Thymus (tissue), 11 donors: ENCODE data around the gene PDS5A. TPM values are rescaled to one million over a fixed set of nuclear protein-coding genes. Genes with fewer than 3 reads are reported as not detected.

Experiments
- DNase-seq, 9 donors: peaks; one replicate each; pipeline ENCODE4 v3.0.0-alpha.2; 2013; ENCODE audit warnings: low spot score in 9 of 9, low read depth in 6 of 9, missing footprints in 1 of 9
- H3K27ac ChIP-seq, 2 donors: one replicate each; pipeline ENCODE4 v1.5.1; 2013; ENCODE audit warnings: control low read depth in 1 of 2, low read depth in 1 of 2, low read length in 1 of 2, mild to moderate bottlenecking in 1 of 2, moderate library complexity in 1 of 2
- H3K27me3 ChIP-seq, 2 donors: one replicate each; pipeline ENCODE4 v1.5.1; 2013; ENCODE audit warnings: low read length in 1 of 2; ENCODE audit not compliant: control insufficient read depth in 2 of 2, insufficient read depth in 1 of 2
- H3K36me3 ChIP-seq, 2 donors: one replicate each; pipeline ENCODE4 v1.5.1; 2013; ENCODE audit warnings: low read length in 1 of 2, mild to moderate bottlenecking in 1 of 2, moderate library complexity in 1 of 2; ENCODE audit not compliant: control insufficient read depth in 2 of 2, insufficient read depth in 2 of 2
- H3K4me1 ChIP-seq, 2 donors: one replicate each; pipeline ENCODE4 v1.5.1; 2013; ENCODE audit warnings: low read length in 2 of 2; ENCODE audit not compliant: control insufficient read depth in 2 of 2, insufficient read depth in 2 of 2
- H3K4me3 ChIP-seq, 2 donors: one replicate each; pipeline ENCODE4 v1.5.1; 2013; ENCODE audit warnings: low read length in 2 of 2, control low read depth in 1 of 2, mild to moderate bottlenecking in 1 of 2
- H3K9me3 ChIP-seq, 2 donors: one replicate each; pipeline ENCODE4 v1.5.1; 2013; ENCODE audit warnings: low read length in 1 of 2, mild to moderate bottlenecking in 1 of 2; ENCODE audit not compliant: control insufficient read depth in 2 of 2, insufficient read depth in 1 of 2
- WGBS: extraction: QIAGEN DNeasy Blood & Tissue Kit; methylation state at CpG from one replicate; pipeline ENCODE4 v1.1.7; 2013; 5-methylcytosine and 5-hydroxymethylcytosine counted together
- polyA plus RNA-seq: library from polyadenylated mRNA; stranded (reverse); fragments of 200-250 nt; gene quantifications from one replicate; pipeline ENCODE4 v1.2.3, GENCODE V29; 2013
- total RNA-seq: library from RNA; stranded (reverse); fragments of 120-200 nt; gene quantifications from one replicate; pipeline ENCODE4 v1.2.4, GENCODE V29; 2013
- donor health status: healthy.

PDS5A gene
- total and polyA plus RNA-seq, 2 donors: 40.0 to 60.7 TPM

- Histone ChIP-seq H3K27ac (no peak overlapping the region), H3K9me3 (no peaks in the 10 kb centered on the region)
These were observed 36.0 kb downstream of the PDS5A start for GRCh38 chr4:39941682-39942217.

DNA sequence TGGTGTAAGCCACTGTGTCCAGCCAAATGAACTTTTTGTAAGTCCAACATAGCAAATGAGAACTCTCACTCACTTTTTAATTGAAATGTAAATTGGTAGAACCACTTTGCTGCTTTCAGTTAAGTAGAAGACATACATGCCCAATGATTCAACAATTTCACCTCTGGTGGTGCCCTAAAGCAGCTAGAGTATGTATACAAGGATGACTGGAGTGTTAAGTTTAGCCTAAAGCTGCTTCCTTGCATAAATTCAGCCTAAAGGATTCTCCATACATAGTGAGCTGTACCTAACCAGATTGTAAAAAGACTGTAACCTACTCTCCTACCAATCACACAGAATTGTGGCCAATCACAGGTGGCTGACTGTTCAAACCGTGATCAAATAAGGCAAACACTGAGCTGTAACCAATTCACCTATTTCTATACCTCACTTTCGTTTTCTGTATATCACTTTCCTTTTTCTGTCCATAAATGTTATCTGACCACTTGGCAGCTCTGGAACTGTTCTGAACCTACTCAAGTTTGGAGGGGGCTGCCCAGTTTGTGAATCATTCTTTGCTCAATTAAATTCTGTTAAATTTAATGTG lies 39.9 kb downstream of the PDS5A start:
- no peak overlapping the region for H3K4me3 ChIP-seq
- H3K9me3 ChIP-seq: no peaks in the 10 kb centered on the region
- H3K27ac ChIP-seq: no peak overlapping the region
- DNase-seq: no peak
- peaks cover 0 to 12% of the 10 kb centered on the region in 2 donors for H3K36me3 ChIP-seq
- H3K27me3 ChIP-seq: no peaks in the 10 kb centered on the region
- peaks cover 0 to 2% of the 10 kb centered on the region in 2 donors for H3K4me1 ChIP-seq
- WGBS: 92% methylated on average over 2 of the region's 2 CpGs

More at GRCh38 chr4:39941682-39942217, 36.0 kb downstream of the PDS5A start:
- peaks cover 3 to 7% of the 10 kb centered on the region in 2 donors for H3K36me3 ChIP-seq
- DNase-seq: no peak
- 99% methylated on average over 2 of the region's 2 CpGs for WGBS
- H3K4me3 ChIP-seq: no peak overlapping the region
- H3K4me1 ChIP-seq: peaks cover 0 to 2% of the 10 kb centered on the region in 2 donors
- no peaks in the 10 kb centered on the region for H3K27me3 ChIP-seq

DNA sequence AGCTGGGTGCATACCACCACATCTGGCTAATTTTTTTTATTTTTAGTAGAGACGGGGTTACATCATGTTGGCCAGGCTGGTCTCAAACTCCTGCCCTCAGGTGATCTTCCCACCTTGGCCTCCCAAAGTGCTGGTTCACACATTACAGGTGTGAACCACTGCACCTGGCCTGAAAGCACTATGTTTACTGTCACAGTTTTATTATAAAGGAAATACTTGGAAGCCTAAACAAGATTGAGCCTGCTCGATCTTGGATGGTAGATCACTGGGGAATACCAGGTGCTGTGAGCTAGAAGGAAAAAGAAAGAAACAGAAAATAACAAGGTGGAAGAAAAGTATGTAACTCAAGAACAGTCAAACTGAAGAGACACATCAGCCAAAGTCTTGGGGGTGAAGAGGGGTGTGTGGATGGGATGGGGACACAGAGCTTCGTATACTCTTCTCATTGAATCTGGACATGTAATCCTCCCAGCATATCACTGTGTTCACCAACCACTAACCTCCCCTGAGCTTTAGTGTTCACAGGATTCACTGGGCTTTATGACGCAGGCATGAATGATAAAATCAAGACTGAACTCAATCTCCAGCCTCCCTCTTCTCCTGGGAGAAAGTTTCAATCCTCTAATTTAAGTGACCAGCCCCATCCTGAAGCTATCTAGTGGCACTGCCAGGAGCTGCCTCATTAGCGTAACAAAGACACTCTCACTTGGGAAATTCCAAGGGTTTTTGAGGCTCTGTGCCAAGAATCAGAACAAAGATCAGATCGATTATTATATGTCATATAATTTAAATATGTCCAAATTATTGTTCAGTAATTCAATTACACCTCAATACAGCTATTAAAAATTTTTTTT lies 40.9 kb downstream of the PDS5A start:
- H3K27ac ChIP-seq: peak overlapping the region in 1 of 2 donors; percentile 61
- H3K36me3 ChIP-seq: peaks cover 0 to 10% of the 10 kb centered on the region in 2 donors
- H3K27me3 ChIP-seq: no peaks in the 10 kb centered on the region
- no peak overlapping the region for H3K4me3 ChIP-seq
- WGBS: 94% methylated on average over 6 of the region's 6 CpGs
- DNase-seq: peak in 1 of 9 donors; percentile 5
- H3K9me3 ChIP-seq: no peaks in the 10 kb centered on the region
- H3K4me1 ChIP-seq: peaks cover 0 to 2% of the 10 kb centered on the region in 2 donors

DNA sequence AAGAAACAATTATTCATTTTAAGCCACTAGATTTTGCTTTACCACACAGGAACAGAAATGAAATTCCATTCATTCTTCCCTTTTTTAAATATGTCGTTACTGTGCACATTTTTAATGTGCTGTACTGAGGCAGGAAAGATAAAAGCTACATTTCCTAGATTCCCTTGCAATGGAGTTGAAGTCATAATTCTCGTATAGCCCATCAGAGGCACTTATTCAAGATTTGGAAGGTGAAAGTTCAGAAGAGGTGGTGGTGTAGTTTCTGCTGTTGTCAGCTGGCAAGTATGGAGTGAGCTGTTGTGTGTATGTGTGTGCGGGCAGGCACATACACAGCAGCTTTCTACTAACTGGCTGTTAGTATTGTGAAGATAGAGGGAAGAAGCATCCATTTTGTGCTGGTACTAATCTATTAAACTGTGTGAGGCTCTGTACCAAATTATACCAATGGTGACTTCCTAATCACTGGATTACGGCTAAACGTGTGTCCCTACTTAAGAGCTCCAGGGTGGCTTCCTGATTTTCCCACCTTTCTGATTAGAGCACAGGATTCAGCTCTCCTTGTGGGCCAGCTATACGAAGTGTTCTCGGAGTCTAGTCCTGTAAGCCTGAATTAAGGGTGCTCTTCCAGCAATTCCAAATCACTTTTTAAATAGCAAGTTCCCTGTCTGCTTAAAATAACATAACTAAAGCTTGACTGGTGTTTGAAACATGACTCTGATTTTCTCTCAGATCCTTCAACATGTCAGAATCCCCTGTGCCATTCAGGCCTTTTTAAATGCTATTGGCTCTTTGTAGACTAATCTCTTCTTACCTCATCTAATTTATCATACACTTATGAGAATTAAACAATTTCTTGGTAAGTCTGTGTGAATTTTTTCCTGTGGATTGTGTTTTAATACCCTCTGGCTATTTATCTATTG lies 43.8 kb downstream of the PDS5A start:
- Histone ChIP-seq H3K9me3 (no peaks in the 10 kb centered on the region), H3K27ac (no peak overlapping the region), H3K36me3 (peaks cover 0 to 10% of the 10 kb centered on the region in 2 donors), H3K4me1 (peaks cover 2 to 5% of the 10 kb centered on the region in 2 donors), H3K4me3 (no peak overlapping the region), H3K27me3 (no peaks in the 10 kb centered on the region)
- no peak for DNase-seq
- 91% methylated on average over 7 of the region's 7 CpGs for WGBS

- peaks cover 0 to 10% of the 10 kb centered on the region in 2 donors for H3K36me3 ChIP-seq
- H3K27ac ChIP-seq: no peak overlapping the region
- no peaks in the 10 kb centered on the region for H3K9me3 ChIP-seq
- peak in 1 of 9 donors; percentile 22 for DNase-seq
- H3K4me1 ChIP-seq: peaks cover under 1 to 5% of the 10 kb centered on the region in 2 donors
- H3K27me3 ChIP-seq: no peaks in the 10 kb centered on the region
- H3K4me3 ChIP-seq: no peak overlapping the region
- WGBS: 96% methylated on average over 8 of the region's 8 CpGs
These were observed 44.8 kb downstream of the PDS5A start for GRCh38 chr4:39932776-39933402.

- peak overlapping the region in 1 of 2 donors; percentile 31 for H3K27ac ChIP-seq
- peaks cover 0 to 5% of the 10 kb centered on the region in 2 donors for H3K4me1 ChIP-seq
- peaks cover 0 to 14% of the 10 kb centered on the region in 2 donors for H3K36me3 ChIP-seq
- DNase-seq: peak in 1 of 9 donors; percentile 12
- no peak overlapping the region for H3K4me3 ChIP-seq
- 94% methylated on average over 5 of the region's 5 CpGs for whole genome bisulfite sequencing
- H3K9me3 ChIP-seq: no peaks in the 10 kb centered on the region
- H3K27me3 ChIP-seq: no peaks in the 10 kb centered on the region
These were observed 46.2 kb downstream of the PDS5A start for GRCh38 chr4:39931441-39931901.

DNA sequence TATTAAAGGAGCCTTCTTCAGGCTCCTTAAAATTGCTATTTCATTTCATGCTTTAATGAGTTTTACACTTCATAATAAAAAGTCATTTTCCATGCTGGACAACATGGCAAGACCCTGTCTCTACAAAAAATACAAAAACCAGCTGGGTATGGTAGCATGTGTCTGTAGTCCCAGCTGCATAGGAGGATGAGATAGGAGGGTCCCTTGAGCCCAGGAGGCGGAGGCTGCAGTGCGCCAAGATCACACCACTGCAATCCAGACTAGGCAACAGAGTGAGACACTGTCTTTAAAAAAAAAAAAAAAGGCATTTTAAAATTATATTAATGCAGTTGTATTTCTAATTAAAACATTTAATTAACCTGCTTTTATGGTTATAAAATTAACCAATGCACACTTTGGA lies 49.2 kb downstream of the PDS5A start:
- WGBS: 100% methylated on average over 2 of the region's 2 CpGs
- peaks cover 0 to 5% of the 10 kb centered on the region in 2 donors for H3K4me1 ChIP-seq
- H3K36me3 ChIP-seq: peaks cover 3 to 25% of the 10 kb centered on the region in 2 donors
- no peaks in the 10 kb centered on the region for H3K9me3 ChIP-seq
- H3K4me3 ChIP-seq: no peak overlapping the region
- H3K27me3 ChIP-seq: no peaks in the 10 kb centered on the region
- H3K27ac ChIP-seq: no peak overlapping the region
- DNase-seq: no peak

- peaks cover 3 to 40% of the 10 kb centered on the region in 2 donors for H3K36me3 ChIP-seq
These were observed 53.7 kb downstream of the PDS5A start for GRCh38 chr4:39924014-39924413.

More at GRCh38 chr4:39924014-39924413, 53.7 kb downstream of the PDS5A start:
- Histone ChIP-seq H3K4me1 (no peaks in the 10 kb centered on the region), H3K27ac (no peak overlapping the region), H3K4me3 (no peak overlapping the region), H3K9me3 (no peaks in the 10 kb centered on the region), H3K27me3 (no peaks in the 10 kb centered on the region)
- no peak for DNase-seq
- 95% methylated on average over 2 of the region's 2 CpGs for WGBS
